Panc1 (cell line): ENCODE data around the gene DYNC1LI1. TPM values are rescaled to one million over a fixed set of nuclear protein-coding genes. Genes with fewer than 3 reads are reported as not detected.

Source experiments
- ATAC-seq: fragments of 200-7000 bp; cut with Tn5 transposase; 2 replicates; pipeline ENCODE4 v1.9.1; 2020; ENCODE audit warnings: mild to moderate bottlenecking, moderate library complexity
- BruUV-seq: library from RNA; stranded (reverse); fragments of 400-500 nt; replicated peaks from 2 replicates; lab custom pipeline; 2021; lab: Mats Ljungman, UMichigan
- CTCF ChIA-PET: fragments of 300-600 bp; sonication (Branson Sonifier 250); formaldehyde crosslinking; loops from one replicate; lab custom pipeline; 2022; ENCODE audit warnings: antibody characterized with exemption; lab: Charles Lee
- POLR2A ChIA-PET: fragments of 300-600 bp; sonication (Branson Sonifier 250); formaldehyde crosslinking; loops from one replicate; lab custom pipeline; 2022; ENCODE audit warnings: antibody characterized with exemption; lab: Charles Lee
- DNase-seq: peaks from one replicate; pipeline ENCODE4 v3.0.0-alpha.2; 2010; ENCODE audit warnings: low read depth, low spot score
- H3K27ac ChIP-seq: 2 replicates; pipeline ENCODE4 v1.5.1; 2011; ENCODE audit warnings: mild to moderate bottlenecking, low read length, inconsistent platforms
- H3K27me3 ChIP-seq: fragments of 200-500 bp; sonication (Bioruptor generic); 2 replicates; pipeline ENCODE4 v1.6.0; 2014; ENCODE audit warnings: low read length, inconsistent platforms; ENCODE audit not compliant: control insufficient read depth, insufficient read depth
- H3K36me3 ChIP-seq: fragments of 200-500 bp; sonication (Bioruptor generic); 2 replicates; pipeline ENCODE4 v1.5.1; 2014; ENCODE audit warnings: inconsistent platforms, mild to moderate bottlenecking, low read length, moderate library complexity; ENCODE audit not compliant: control insufficient read depth, insufficient read depth
- H3K4me1 ChIP-seq: 2 replicates; pipeline ENCODE4 v1.5.1; 2011; ENCODE audit warnings: inconsistent platforms, mild to moderate bottlenecking, low read length, moderate library complexity; ENCODE audit not compliant: control insufficient read depth, insufficient read depth
- H3K4me3 ChIP-seq, 2 experiments: 2 replicates each; pipeline ENCODE4 v1.5.1; 2011 to 2012; ENCODE audit warnings: low read depth in 2 of 2, low read length in 2 of 2, mild to moderate bottlenecking in 2 of 2, inconsistent platforms in 1 of 2, moderate library complexity in 1 of 2
- H3K9me3 ChIP-seq: fragments of 200-500 bp; sonication (Bioruptor generic); 2 replicates; pipeline ENCODE4 v1.5.1; 2014; ENCODE audit warnings: low read depth, mild to moderate bottlenecking, inconsistent platforms, low read length, moderate library complexity; ENCODE audit not compliant: control insufficient read depth, insufficient read depth
- POLR2AphosphoS5 ChIP-seq: IDR thresholded peaks from 2 replicates; pipeline ENCODE4 v1.6.1; 2012; ENCODE audit warnings: mild to moderate bottlenecking, low read depth, low read length, moderate library complexity
- SIN3A ChIP-seq: IDR thresholded peaks from 2 replicates; pipeline ENCODE4 v1.6.1; 2012; ENCODE audit warnings: low read depth, mild to moderate bottlenecking, low read length, moderate library complexity, borderline replicate concordance; ENCODE audit not compliant: insufficient read depth
- TCF7L2 ChIP-seq: IDR thresholded peaks from 2 replicates; pipeline ENCODE4 v1.6.1; 2011; ENCODE audit warnings: mild to moderate bottlenecking, low read depth, low read length, inconsistent platforms
- in situ Hi-C: cut with HindIII; loops from 2 replicates; pipeline ENCODE4 v1.10.0; 2016; ENCODE audit warnings: low sequenced_read_pairs, low pct_unique_long_range_greater_than_20kb
- intact Hi-C: fragments of 100-400 bp; cut with micrococcal nuclease; formaldehyde crosslinking; loops from one replicate; pipeline ENCODE4 v1.10.0; 2022; ENCODE audit not compliant: unreplicated experiment
- total RNA-seq: library from RNA; stranded (reverse); gene quantifications from one replicate; pipeline ENCODE4 v1.2.1, GENCODE V29; 2021; ENCODE audit not compliant: unreplicated experiment
- TF ChIP-seq, protein P1 (sequence below), 2 experiments: IDR thresholded peaks; 2 replicates each; pipeline ENCODE4 v1.6.1; 2011 to 2012; ENCODE audit warnings: low read depth in 2 of 2, control low read depth in 1 of 2, low read length in 1 of 2, mild to moderate bottlenecking in 1 of 2, moderate library complexity in 1 of 2; ENCODE audit not compliant: insufficient read depth in 1 of 2
- TF ChIP-seq, protein P2 (sequence below): fragments of 450-650 bp; IDR thresholded peaks from 2 replicates; pipeline ENCODE4 v1.5.1; 2017; ENCODE audit warnings: mild to moderate bottlenecking

The DYNC1LI1 gene
- total RNA-seq, 1 experiment from 2014 or later, result 30.5 TPM

DNA sequence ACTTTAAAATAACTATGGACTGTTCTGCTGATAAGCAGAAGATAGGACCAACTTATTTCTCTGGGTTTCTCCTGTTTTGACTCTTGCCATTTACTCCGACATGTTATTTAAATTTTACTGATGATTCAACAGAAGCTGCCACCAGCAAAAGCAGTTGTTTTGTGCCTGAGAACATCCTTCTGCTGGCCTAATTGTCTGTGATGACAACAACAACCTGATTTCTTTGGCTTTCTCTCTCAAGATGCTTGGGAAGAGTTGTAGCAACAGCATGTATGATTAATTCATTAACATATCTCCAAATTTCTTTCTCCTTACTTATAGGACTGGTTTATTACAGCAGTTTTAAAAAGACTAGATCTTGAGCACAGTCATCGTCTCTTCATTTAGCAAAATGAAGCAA lies 36.9 kb upstream of the DYNC1LI1 start:
- no TSS peak for BruUV-seq
- CTCF ChIA-PET, result no interaction called here
- in situ Hi-C loops, result no loop called here

DNA sequence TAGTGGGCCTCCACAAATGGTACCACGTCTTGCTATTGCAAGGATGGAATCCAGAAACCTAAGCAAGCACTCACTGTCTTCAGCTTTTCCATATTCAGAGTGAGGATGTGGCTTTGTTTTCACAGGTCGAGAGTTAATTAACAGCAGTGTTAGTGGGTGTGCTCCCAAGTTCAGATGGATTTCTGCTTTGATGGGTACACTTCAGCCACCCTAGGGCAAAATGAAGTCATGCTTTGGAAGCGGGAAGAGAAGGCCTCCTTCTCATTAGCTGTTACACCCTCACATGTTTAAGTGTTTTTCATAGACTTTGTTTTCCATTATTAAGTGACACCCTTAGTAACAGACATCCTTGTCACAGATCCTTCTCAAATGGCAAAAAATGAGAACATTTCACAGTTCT lies 36.3 kb upstream of the DYNC1LI1 start:
- in situ Hi-C loops, result no loop called here
- ChIA-PET CTCF (no interaction called here), POLR2A (no interaction called here)
- no peaks in the 10 kb centered on the region for H3K4me1 ChIP-seq
- no peaks in the 10 kb centered on the region for H3K9me3 ChIP-seq
- no peak overlapping the region for H3K27ac ChIP-seq
- ATAC-seq, result no peak
- no peaks in the 10 kb centered on the region for H3K27me3 ChIP-seq
- intact Hi-C loops, result no loop called here
- no peaks in the 10 kb centered on the region for H3K36me3 ChIP-seq
- no peak overlapping the region for H3K4me3 ChIP-seq
- no peak for DNase-seq
- BruUV-seq, result no TSS peak
- TF ChIP-seq, protein P1, sequence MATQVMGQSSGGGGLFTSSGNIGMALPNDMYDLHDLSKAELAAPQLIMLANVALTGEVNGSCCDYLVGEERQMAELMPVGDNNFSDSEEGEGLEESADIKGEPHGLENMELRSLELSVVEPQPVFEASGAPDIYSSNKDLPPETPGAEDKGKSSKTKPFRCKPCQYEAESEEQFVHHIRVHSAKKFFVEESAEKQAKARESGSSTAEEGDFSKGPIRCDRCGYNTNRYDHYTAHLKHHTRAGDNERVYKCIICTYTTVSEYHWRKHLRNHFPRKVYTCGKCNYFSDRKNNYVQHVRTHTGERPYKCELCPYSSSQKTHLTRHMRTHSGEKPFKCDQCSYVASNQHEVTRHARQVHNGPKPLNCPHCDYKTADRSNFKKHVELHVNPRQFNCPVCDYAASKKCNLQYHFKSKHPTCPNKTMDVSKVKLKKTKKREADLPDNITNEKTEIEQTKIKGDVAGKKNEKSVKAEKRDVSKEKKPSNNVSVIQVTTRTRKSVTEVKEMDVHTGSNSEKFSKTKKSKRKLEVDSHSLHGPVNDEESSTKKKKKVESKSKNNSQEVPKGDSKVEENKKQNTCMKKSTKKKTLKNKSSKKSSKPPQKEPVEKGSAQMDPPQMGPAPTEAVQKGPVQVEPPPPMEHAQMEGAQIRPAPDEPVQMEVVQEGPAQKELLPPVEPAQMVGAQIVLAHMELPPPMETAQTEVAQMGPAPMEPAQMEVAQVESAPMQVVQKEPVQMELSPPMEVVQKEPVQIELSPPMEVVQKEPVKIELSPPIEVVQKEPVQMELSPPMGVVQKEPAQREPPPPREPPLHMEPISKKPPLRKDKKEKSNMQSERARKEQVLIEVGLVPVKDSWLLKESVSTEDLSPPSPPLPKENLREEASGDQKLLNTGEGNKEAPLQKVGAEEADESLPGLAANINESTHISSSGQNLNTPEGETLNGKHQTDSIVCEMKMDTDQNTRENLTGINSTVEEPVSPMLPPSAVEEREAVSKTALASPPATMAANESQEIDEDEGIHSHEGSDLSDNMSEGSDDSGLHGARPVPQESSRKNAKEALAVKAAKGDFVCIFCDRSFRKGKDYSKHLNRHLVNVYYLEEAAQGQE (IDR thresholded peaks at IDR 0.05; ENCODE audit: insufficient read depth in 1 of 2, low read depth in 2 of 2, low read length in 1 of 2), result no peak
- TF ChIP-seq TCF7L2 (no peak), POLR2AphosphoS5 (no peak)
- TF ChIP-seq, protein P2, sequence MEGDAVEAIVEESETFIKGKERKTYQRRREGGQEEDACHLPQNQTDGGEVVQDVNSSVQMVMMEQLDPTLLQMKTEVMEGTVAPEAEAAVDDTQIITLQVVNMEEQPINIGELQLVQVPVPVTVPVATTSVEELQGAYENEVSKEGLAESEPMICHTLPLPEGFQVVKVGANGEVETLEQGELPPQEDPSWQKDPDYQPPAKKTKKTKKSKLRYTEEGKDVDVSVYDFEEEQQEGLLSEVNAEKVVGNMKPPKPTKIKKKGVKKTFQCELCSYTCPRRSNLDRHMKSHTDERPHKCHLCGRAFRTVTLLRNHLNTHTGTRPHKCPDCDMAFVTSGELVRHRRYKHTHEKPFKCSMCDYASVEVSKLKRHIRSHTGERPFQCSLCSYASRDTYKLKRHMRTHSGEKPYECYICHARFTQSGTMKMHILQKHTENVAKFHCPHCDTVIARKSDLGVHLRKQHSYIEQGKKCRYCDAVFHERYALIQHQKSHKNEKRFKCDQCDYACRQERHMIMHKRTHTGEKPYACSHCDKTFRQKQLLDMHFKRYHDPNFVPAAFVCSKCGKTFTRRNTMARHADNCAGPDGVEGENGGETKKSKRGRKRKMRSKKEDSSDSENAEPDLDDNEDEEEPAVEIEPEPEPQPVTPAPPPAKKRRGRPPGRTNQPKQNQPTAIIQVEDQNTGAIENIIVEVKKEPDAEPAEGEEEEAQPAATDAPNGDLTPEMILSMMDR, result no peak

More for the DNA sequence above, 36.9 kb upstream of the DYNC1LI1 start:
- no peak for ATAC-seq
- POLR2A ChIA-PET, result no interaction called here
- Histone ChIP-seq H3K27ac (no peak overlapping the region), H3K4me3 (no peak overlapping the region), H3K27me3 (no peaks in the 10 kb centered on the region), H3K36me3 (no peaks in the 10 kb centered on the region), H3K4me1 (no peaks in the 10 kb centered on the region), H3K9me3 (no peaks in the 10 kb centered on the region)
- no peak for DNase-seq
- TF ChIP-seq POLR2AphosphoS5, result no peak
- TF ChIP-seq, protein P1 (IDR thresholded peaks at IDR 0.05; ENCODE audit: insufficient read depth in 1 of 2, low read depth in 2 of 2, low read length in 1 of 2), result no peak
- no peak for TF ChIP-seq TCF7L2
- no peak for TF ChIP-seq SIN3A
- TF ChIP-seq, protein P2, result no peak
- intact Hi-C loops, result no loop called here
